Measurements from ENCODE around the gene RAP2A.

DNA sequence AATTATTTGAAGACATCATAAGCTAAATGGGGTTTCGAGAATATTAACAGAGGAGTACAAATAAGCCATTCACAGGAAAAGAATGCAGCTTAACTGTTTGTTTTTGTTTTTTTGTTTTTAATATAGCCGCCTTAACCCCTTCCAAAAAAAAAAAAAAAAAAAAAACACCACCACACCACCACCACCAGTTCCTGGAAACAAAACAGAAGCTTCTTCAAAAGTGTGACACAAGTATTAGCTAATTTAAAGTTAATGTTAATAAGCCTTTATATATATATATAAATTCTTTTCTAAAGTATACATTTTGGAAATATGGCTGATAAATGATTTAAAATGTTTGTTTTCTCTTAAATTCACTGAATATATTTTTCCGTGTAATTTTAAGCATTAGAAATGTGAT is 1.4 kb downstream of the RAP2A start:
- TF ChIP-seq, protein P1, sequence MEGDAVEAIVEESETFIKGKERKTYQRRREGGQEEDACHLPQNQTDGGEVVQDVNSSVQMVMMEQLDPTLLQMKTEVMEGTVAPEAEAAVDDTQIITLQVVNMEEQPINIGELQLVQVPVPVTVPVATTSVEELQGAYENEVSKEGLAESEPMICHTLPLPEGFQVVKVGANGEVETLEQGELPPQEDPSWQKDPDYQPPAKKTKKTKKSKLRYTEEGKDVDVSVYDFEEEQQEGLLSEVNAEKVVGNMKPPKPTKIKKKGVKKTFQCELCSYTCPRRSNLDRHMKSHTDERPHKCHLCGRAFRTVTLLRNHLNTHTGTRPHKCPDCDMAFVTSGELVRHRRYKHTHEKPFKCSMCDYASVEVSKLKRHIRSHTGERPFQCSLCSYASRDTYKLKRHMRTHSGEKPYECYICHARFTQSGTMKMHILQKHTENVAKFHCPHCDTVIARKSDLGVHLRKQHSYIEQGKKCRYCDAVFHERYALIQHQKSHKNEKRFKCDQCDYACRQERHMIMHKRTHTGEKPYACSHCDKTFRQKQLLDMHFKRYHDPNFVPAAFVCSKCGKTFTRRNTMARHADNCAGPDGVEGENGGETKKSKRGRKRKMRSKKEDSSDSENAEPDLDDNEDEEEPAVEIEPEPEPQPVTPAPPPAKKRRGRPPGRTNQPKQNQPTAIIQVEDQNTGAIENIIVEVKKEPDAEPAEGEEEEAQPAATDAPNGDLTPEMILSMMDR (IDR thresholded peaks at IDR 0.05; ENCODE audit: low read length), result no peak
- no peak for TF ChIP-seq EZH2phosphoT487 (IDR thresholded peaks at IDR 0.05; ENCODE audit: low read length)
- no peak for TF ChIP-seq EZH2 (optimal IDR thresholded peaks at IDR 0.05; ENCODE audit: low read depth, low read length)
